Stimulated activated CD8-positive, alpha-beta memory T cell treated with anti-CD3 and anti-CD28 coated beads, Interleukin-2, amount 100 ng/mL, for 48 hours (primary cell): ENCODE data around the gene TEX28.
"Not testable (repeated sequence)": the region's sequence is repeated elsewhere in the genome, so short reads cannot be mapped to it uniquely, and the experiment has no call there.

Source experiments
- DNase-seq, 2 donors: peaks; one replicate each; pipeline ENCODE4 v3.0.0-alpha.2; 2020; ENCODE audit warnings: low read depth in 2 of 2

Gene TEX28, protein sequence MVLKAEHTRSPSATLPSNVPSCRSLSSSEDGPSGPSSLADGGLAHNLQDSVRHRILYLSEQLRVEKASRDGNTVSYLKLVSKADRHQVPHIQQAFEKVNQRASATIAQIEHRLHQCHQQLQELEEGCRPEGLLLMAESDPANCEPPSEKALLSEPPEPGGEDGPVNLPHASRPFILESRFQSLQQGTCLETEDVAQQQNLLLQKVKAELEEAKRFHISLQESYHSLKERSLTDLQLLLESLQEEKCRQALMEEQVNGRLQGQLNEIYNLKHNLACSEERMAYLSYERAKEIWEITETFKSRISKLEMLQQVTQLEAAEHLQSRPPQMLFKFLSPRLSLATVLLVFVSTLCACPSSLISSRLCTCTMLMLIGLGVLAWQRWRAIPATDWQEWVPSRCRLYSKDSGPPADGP

DNA sequence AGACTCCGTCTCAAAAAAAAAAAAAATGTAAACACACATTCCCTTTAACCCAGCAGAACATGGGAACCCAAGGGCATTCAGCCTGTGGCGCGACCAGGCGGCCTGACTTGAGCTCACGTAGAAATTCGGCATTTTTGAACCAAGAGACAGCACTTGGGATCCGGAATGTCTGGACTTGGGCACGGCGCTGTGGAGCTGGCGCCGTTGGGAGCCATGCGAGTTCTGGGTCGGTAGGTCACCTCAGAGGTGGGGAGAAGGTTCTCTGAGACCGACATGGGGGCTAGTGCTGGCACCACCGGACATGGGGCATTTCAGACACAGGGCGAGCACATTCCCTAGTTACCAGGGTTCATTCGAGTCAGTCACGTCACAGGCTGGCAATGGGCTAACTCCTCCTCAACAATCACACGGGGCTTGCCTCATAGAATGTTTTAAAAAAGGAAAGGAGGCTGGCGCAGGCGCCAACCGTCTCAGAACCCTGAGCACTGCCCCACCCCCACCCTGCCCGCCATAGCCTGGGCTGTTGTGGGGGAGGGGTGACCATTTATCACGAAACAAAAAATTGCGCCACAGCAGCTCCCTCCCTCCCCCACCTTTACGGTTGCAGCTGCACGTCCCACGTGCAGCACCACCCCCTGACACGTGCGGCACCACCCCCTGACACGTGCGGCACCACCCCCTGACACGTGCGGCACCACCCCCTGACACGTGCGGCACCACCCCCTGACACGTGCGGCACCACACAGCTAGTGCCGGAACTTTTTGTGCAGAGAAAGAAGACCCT lies at the start of gene TEX28:
Gene TEX28, minus strand, starts transcription at position 334 of the 784 bp plus-strand sequence. CDS start 3,007 bp downstream, outside the sequence.
- no peak for DNase-seq

DNA sequence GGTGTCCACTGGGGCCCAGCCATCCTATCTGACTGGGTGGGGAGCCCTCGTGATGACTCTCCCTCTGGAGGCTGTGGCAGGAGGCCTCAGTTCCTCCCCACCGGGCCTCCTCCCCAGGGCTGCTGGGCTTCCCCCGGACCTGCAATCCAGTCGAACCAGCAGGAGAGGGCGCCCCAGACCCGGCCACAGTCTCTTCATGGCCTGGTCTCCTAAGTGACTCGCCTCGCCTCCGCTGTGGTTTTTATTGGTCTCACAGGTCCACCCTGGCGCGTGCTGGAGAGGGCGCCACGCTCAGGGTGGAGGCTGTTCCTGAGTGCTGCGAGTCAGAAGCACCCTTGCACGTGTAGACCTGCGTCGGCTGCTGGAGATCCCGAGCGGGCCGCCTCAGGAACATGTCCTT lies 48.7 kb upstream of the TEX28 start:
- DNase-seq: not testable (repeated sequence)

DNA sequence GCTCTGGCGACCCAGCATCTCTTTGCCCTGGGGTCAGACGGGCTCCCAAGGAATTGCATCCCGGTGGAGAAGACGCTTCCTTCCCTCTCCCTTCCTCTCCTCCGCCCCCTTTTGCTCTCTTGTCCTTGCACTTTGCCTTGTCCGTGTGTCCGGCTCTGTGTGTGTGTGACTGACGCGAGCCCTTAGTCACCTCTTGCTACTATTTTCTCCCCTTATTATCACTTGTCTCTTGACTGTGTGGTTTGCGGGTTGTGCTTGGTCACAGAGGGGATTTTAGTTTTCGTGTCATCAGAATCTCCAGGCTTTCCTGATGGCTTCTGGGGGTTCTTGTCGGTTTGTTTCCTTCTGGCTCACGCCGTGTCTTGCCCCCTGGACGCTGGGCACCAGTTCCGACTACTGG lies 48.1 kb upstream of the TEX28 start:
- DNase-seq: not testable (repeated sequence)

GRCh38 chrX:154341399-154342298 lies 46.7 kb upstream of the TEX28 start:
- not testable (repeated sequence) for DNase-seq

DNA sequence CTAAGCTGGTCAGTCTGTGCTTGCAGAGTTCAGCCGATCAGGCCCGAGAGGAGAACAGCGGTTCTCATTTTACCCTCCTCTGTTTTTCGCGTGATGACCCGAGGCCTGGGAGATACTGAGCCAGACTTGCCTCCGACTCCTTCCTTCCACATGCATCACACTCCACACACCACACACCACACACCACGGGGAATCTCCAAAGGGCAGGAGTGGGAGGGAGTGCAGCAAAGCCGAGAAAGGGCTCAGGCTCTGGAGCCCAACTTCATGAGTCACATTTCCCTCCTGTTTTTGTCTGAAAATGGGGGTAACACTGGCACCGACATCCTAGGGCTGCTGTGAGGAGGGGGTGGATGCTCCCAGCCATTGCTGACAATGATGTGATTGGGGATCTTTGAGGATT lies 39.6 kb upstream of the TEX28 start:
- no peak for DNase-seq

DNA sequence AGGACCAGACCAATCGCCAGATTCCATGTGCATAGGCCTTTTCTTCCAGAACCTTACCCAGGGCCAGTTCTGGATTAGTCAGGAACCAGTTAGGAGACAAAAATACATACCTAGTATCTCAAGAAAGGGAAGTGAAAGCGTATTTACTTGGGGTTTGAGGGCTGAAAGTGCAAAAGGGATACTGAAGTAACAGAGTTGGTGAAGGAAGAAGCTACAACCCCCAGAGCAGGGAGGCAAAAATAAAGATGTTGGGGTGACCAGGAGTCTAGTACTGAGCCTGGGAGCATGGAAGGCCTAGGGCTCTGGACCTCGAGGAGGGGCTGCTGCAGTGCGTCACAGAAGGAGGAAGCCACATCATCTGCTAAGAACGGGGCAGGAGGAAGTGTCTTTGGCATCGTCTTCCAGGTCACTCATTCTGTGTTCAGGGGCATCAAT lies 38.9 kb upstream of the TEX28 start:
- DNase-seq: no peak

GRCh38 chrX:154333116-154333515 lies 38.2 kb upstream of the TEX28 start:
- DNase-seq: no peak

GRCh38 chrX:154332561-154332960 lies 37.6 kb upstream of the TEX28 start:
- DNase-seq: no peak

GRCh38 chrX:154329294-154329693 lies 34.4 kb upstream of the TEX28 start:
- DNase-seq: no peak

DNA sequence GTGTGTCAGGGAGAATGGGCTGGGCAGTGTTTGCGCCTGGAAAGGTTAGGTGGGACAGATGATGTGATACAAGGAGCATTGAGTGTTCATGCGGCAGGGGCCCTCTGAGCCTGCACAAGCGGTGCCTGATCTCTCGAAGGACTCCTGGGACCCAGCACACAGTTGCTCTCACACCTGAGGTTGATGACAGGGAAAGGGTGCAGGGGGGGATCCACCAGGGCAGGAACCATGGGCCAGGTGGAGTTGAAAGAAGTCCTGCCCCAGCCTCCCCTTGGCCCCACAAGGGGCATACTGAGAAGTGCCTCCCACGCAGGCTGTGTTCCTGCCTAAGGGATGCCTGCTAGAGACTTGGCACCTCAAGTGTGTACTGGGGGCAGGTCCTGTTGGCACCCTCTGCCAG lies 33.7 kb upstream of the TEX28 start:
- no peak for DNase-seq

DNA sequence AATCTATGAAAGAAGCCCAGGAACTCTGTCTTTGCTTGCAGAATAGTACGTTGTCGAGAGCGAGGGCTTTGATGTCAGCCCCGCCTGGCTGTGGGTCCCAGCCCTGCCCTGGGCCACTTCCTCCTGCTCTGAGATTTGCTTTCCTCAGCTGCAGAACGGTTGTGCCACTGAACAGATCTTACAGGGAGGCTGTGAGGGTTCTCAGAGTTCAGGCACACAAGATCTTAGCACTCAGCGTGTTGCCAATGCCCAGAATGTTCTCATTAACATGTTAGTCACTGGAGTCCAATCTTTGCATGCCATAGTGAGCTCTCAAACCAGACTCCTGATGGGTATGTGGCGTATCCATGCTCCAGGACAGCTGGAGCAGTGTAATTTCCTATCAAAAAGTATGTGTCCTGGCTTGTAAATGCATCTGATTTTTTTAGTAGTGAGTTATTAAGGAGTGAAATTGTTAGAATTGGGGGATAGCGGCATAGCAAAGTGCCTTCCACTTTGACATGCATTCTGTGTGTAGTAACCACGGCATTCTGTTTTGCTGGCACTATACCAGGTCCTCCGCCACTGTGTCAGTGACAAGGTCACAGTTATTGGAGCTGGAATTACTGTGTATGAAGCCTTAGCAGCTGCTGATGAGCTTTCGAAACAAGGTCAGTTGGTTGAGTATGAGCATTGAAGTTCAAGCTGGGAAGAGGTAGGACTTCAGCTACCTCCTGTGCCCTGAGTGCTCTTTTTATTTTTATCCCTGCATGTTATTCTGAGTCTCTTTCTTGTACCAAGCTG lies 32.3 kb upstream of the TEX28 start:
- DNase-seq: no peak

DNA sequence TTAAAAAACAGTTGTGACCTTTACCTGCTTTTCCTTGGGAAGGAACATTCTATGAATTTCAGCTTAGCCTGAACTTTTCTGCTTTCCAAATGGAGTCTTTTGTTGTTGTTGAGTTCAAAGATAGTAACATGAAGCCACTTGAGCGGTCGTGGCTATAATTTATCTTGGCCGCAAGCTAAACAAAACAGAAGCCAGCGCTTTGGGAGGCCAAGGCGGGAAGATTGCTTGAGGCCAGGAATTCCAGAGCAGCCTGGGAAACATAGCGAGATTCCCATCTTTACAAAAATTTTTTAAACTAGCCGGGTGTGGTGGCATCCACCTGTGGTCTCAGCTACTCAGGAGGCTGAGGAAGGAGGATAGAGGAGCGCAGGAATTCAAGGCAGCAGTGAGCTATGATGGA lies 30.6 kb upstream of the TEX28 start:
- no peak for DNase-seq

DNA sequence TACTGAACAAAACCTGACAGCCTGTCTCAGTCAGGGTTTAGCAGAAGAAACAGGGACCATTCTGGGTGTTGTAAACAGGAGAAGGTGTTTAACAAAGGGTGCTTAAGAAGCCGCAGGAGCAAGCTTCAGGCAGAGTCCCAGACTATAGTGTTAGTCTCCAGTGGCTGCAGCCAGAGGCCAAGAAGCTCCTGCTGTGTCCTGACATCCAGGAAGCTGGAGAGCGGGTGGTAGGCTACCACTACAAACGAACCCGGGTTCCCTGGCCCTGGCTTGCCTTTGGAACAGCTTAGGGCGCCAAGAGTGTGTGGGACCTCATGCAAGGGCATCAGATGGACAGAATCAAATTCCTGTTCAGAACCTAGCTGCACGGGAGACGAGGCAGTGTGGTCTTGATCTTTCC lies 28.6 kb upstream of the TEX28 start:
- DNase-seq: no peak

GRCh38 chrX:154322890-154323289 lies 28.0 kb upstream of the TEX28 start:
- DNase-seq: no peak

DNA sequence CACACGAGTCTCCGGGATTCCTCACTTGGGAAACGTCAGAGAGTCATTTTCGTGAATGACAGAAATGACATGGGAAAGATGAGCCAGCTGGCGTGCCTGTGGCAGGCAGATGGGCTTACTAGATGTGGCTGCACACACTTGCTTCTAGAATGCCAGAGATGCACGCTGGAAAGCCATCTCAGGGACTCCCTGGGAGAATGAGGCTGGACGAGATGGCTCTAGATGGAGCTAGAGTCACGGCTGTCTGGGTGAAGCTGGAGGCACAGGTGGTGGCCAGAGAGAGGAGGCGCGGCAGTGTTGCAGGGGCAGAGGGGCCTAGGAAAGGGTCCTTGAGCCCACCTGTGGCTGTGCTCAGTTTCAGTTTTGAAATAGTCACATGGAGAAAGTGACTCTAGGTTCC lies 26.7 kb upstream of the TEX28 start:
- DNase-seq: no peak

- no peak for DNase-seq
Measured at GRCh38 chrX:154321152-154321551, 26.2 kb upstream of the TEX28 start.

DNA sequence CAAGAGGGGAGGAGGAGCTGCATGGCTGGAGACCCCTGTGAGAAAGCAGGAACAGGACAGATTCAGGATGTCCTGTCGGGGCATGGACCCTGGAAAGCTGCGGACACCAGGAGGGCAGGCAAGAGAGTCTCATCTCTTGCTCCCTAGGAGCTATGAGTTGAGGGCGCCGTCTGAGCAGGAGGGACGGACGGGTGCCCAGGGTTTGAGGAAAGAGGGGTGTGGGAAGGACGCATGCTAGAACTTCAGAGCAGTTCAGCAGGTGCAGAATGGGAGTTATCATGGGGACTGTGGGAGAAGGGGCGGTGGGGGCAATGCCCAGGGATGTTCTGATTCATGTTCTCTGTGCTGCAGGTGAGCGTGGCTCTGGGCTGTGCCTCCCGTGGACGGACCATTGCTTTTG lies 25.5 kb upstream of the TEX28 start:
- no peak for DNase-seq

DNA sequence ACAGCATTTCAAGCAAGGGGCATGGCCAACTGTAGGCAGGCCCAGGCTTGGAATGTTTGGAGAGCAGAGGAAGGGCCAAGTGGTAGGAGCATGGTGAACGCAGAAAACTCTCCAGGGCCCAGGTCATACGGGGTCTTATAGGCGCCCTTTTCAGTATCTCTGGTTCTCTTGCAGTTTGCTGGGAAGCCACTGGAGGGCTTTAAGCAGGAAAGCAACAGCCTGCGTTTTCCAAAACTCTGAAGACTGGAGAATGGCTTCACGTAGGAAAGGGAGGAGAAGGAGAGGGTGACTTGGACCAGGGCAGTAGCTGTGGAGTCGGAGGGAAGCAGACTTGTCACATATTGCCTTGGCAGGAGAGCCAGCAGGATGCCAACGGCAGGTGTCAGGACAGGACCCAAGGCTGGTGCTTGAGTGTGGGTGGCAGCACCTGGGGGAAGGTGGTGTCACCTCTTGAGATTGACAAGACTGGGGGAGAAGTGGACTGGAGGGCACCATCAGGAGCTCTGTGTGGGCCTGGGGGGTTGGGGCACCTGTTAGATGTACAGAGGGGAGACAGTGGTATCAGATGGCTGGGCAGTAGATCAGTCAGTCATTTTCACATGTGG lies 22.6 kb upstream of the TEX28 start:
- no peak for DNase-seq

DNA sequence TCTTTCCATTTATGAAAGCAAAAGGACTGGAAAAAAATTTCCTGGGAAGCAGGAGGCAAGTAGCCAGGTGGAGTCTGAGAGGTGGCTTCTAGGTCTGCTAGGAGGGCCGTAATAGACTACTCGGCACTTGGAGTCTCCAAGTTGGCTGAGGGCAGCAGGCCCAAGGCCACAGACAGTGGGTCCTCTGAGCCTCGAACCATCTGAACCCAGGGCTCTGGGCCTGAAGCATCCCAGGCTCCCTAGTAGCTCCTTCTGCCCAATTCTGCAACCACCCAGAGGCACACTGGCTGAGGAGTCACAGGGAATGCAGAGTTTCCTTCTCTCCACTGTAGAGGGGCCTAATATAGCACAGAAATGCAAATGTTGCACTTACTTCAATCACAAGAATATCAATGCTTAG lies 20.5 kb upstream of the TEX28 start:
- no peak for DNase-seq

DNA sequence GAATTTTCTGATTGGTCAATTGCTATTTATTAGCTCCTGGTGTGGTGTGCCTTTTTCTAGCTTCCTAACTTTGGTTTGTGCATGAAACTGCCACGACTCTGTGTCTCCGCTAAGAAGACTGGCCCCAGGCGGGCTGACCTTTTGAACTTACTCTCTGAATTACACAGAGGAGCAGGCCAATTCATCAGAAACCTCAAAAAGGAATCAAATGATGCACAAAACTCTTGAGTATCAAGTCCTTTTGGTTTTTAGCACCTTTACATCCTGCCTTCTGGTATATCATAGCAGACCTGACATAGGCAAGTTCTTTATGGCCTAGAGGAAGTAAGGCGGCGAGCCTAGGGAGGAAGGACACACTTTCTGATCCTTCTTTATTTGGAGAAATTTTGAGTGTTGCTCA lies 18.2 kb upstream of the TEX28 start:
- DNase-seq: no peak

DNA sequence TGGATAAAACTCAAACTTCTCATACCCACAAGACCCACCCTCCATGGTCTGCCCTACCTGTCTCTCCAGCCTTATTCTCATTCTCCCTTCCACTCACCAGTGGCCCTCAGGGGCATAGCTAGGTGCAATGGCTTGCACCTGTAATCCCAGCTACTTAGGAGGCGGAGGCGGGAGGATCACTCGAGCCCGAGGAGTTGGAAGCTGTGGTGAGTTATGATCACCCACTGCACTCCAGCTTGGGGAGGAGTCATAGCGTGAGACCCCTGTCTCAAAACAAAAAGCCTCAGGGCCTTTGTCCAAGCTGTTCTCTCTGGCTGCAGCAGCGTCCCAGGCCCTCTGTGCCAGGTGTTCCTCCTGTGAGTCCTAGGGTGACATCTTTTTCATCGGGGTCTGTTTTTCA lies 17.2 kb upstream of the TEX28 start:
- no peak for DNase-seq
